Stomach smooth muscle (tissue), 2 donors: ENCODE data around the gene DGKH.

Experiments
- H3K27ac ChIP-seq: one replicate; pipeline ENCODE4 v1.7.0; 2013; ENCODE audit warnings: mild to moderate bottlenecking, low read length, inconsistent platforms
- H3K27me3 ChIP-seq, 2 donors: one replicate each; pipeline ENCODE4 v1.7.0; 2013; ENCODE audit warnings: low read length in 2 of 2; ENCODE audit not compliant: insufficient read depth in 2 of 2, control insufficient read depth in 1 of 2
- H3K36me3 ChIP-seq, 2 donors: one replicate each; pipeline ENCODE4 v1.7.0; 2013; ENCODE audit warnings: low read length in 2 of 2; ENCODE audit not compliant: control insufficient read depth in 2 of 2, insufficient read depth in 2 of 2
- H3K4me1 ChIP-seq: one replicate; pipeline ENCODE4 v1.7.0; 2013; ENCODE audit warnings: low read length; ENCODE audit not compliant: control insufficient read depth, insufficient read depth
- H3K4me3 ChIP-seq, 2 donors: one replicate each; pipeline ENCODE4 v1.7.0; 2013; ENCODE audit warnings: low read length in 2 of 2
- H3K9ac ChIP-seq, 2 donors: one replicate each; pipeline ENCODE4 v1.7.0; 2013; ENCODE audit warnings: low read length in 2 of 2, mild to moderate bottlenecking in 1 of 2
- H3K9me3 ChIP-seq, 2 donors: one replicate each; pipeline ENCODE4 v1.7.0; 2013; ENCODE audit warnings: low read length in 2 of 2; ENCODE audit not compliant: control insufficient read depth in 2 of 2
- donor health status: healthy.
- donor health status: Pancreatic carcinoma.

DGKH gene

GRCh38 chr13:42190529-42190928 is 142.1 kb downstream of the DGKH start:
- no peak overlapping the region for H3K27ac ChIP-seq
- no peaks in the 10 kb centered on the region for H3K27me3 ChIP-seq
- H3K9ac ChIP-seq, result no peak overlapping the region
- H3K4me3 ChIP-seq, result no peak overlapping the region
- peaks cover 18 to 28% of the 10 kb centered on the region in 2 donors for H3K36me3 ChIP-seq
- H3K9me3 ChIP-seq, result no peaks in the 10 kb centered on the region
- no peaks in the 10 kb centered on the region for H3K4me1 ChIP-seq

GRCh38 chr13:42211704-42212464 is 163.4 kb downstream of the DGKH start:
- no peaks in the 10 kb centered on the region for H3K9me3 ChIP-seq
- H3K27ac ChIP-seq, result no peak overlapping the region
- no peaks in the 10 kb centered on the region for H3K4me1 ChIP-seq
- H3K9ac ChIP-seq, result no peak overlapping the region
- H3K4me3 ChIP-seq, result no peak overlapping the region
- H3K36me3 ChIP-seq, result peaks cover 24 to 35% of the 10 kb centered on the region in 2 donors
- no peaks in the 10 kb centered on the region for H3K27me3 ChIP-seq

- Histone ChIP-seq H3K4me1 (no peaks in the 10 kb centered on the region), H3K27ac (no peak overlapping the region), H3K9me3 (no peaks in the 10 kb centered on the region), H3K36me3 (peaks cover 24 to 31% of the 10 kb centered on the region in 2 donors), H3K27me3 (no peaks in the 10 kb centered on the region), H3K4me3 (no peak overlapping the region), H3K9ac (no peak overlapping the region)
Measured at GRCh38 chr13:42214446-42214845, 166.0 kb downstream of the DGKH start.

- Histone ChIP-seq H3K27me3 (no peaks in the 10 kb centered on the region), H3K4me1 (no peaks in the 10 kb centered on the region), H3K36me3 (peaks cover 15 to 34% of the 10 kb centered on the region in 2 donors), H3K9me3 (no peaks in the 10 kb centered on the region), H3K27ac (no peak overlapping the region), H3K9ac (no peak overlapping the region), H3K4me3 (no peak overlapping the region)
Measured at GRCh38 chr13:42215578-42216421, 167.4 kb downstream of the DGKH start.

- H3K9me3 ChIP-seq, result no peaks in the 10 kb centered on the region
- H3K4me3 ChIP-seq, result no peak overlapping the region
- peaks cover 20 to 31% of the 10 kb centered on the region in 2 donors for H3K36me3 ChIP-seq
- H3K4me1 ChIP-seq, result no peaks in the 10 kb centered on the region
- H3K9ac ChIP-seq, result no peak overlapping the region
- H3K27me3 ChIP-seq, result no peaks in the 10 kb centered on the region
- no peak overlapping the region for H3K27ac ChIP-seq
Measured at GRCh38 chr13:42216422-42216735, 167.9 kb downstream of the DGKH start.

GRCh38 chr13:42218576-42218975 is 170.1 kb downstream of the DGKH start:
- Histone ChIP-seq H3K9ac (no peak overlapping the region), H3K27ac (no peak overlapping the region), H3K36me3 (peaks cover 16 to 28% of the 10 kb centered on the region in 2 donors), H3K27me3 (no peaks in the 10 kb centered on the region), H3K9me3 (no peaks in the 10 kb centered on the region), H3K4me3 (no peak overlapping the region), H3K4me1 (no peaks in the 10 kb centered on the region)

- Histone ChIP-seq H3K27ac (no peak overlapping the region), H3K9ac (no peak overlapping the region), H3K9me3 (no peaks in the 10 kb centered on the region), H3K36me3 (peaks cover 17 to 28% of the 10 kb centered on the region in 2 donors), H3K4me3 (no peak overlapping the region), H3K4me1 (no peaks in the 10 kb centered on the region), H3K27me3 (no peaks in the 10 kb centered on the region)
Measured at GRCh38 chr13:42219051-42219450, 170.6 kb downstream of the DGKH start.

GRCh38 chr13:42219876-42220275 is 171.4 kb downstream of the DGKH start:
- Histone ChIP-seq H3K27me3 (no peaks in the 10 kb centered on the region), H3K4me1 (no peaks in the 10 kb centered on the region), H3K9ac (no peak overlapping the region), H3K27ac (no peak overlapping the region), H3K36me3 (peaks cover 22 to 25% of the 10 kb centered on the region in 2 donors), H3K9me3 (no peaks in the 10 kb centered on the region), H3K4me3 (no peak overlapping the region)

GRCh38 chr13:42221121-42221765 is 172.8 kb downstream of the DGKH start:
- Histone ChIP-seq H3K27ac (no peak overlapping the region), H3K9me3 (no peaks in the 10 kb centered on the region), H3K9ac (no peak overlapping the region), H3K36me3 (peaks cover 21 to 28% of the 10 kb centered on the region in 2 donors), H3K27me3 (no peaks in the 10 kb centered on the region), H3K4me3 (no peak overlapping the region), H3K4me1 (no peaks in the 10 kb centered on the region)

- Histone ChIP-seq H3K9me3 (no peaks in the 10 kb centered on the region), H3K27ac (no peak overlapping the region), H3K27me3 (no peaks in the 10 kb centered on the region), H3K36me3 (peaks cover 18 to 23% of the 10 kb centered on the region in 2 donors), H3K9ac (no peak overlapping the region), H3K4me3 (no peak overlapping the region), H3K4me1 (no peaks in the 10 kb centered on the region)
Measured at GRCh38 chr13:42223681-42224080, 175.2 kb downstream of the DGKH start.
